K562 (cell line): ENCODE data around the gene SPATA2. TPM values are rescaled to one million over a fixed set of nuclear protein-coding genes. Genes with fewer than 3 reads are reported as not detected.

Source experiments
- HNRNPLL ChIP-seq: fragments of 200-400 bp; formaldehyde crosslinking; IDR thresholded peaks from 2 replicates; pipeline ENCODE4 v1.6.1; 2017; ENCODE audit warnings: low read length, low read depth, mild to moderate bottlenecking; ENCODE audit not compliant: poor library complexity, severe bottlenecking
- MAFK ChIP-seq: IDR thresholded peaks from 2 replicates; pipeline ENCODE4 v1.6.1; 2011; ENCODE audit warnings: low read length, improper control_type of control experiment
- MYBL2 ChIP-seq, 2 experiments: fragments of 450-650 bp in 1 of 2; sonication (generic) in 1 of 2; formaldehyde crosslinking in 1 of 2; IDR thresholded peaks; 2 replicates each; pipeline versions ENCODE4 v1.6.1 to v1.8.1; 2017 to 2022; ENCODE audit warnings: borderline replicate concordance in 1 of 2, inconsistent platforms in 1 of 2, low read depth in 1 of 2, mild to moderate bottlenecking in 1 of 2, missing genetic modification reagents in 1 of 2, moderate library complexity in 1 of 2
- YY1 ChIP-seq, 3 experiments: IDR thresholded peaks; 2 replicates each; pipeline ENCODE4 v1.6.1; 2011; ENCODE audit warnings: low read length in 2 of 3, mild to moderate bottlenecking in 2 of 3, moderate library complexity in 2 of 3, borderline replicate concordance in 1 of 3, control low read depth in 1 of 3, low read depth in 1 of 3; ENCODE audit not compliant: insufficient read depth in 3 of 3, insufficient replicate concordance in 2 of 3, control insufficient read depth in 1 of 3, insufficient read length in 1 of 3; ENCODE audit errors: extremely low read depth in 1 of 3
- ZFPM2 ChIP-seq: fragments of 250-450 bp; sonication (Bioruptor Pico); IDR thresholded peaks from 2 replicates; pipeline ENCODE4 v1.5.1; 2022; ENCODE audit warnings: mild to moderate bottlenecking
- polyA plus RNA-seq, 8 experiments: library from polyadenylated mRNA; depleted of rRNA in 4 of 8; stranded (reverse) in 5 of 8; unstranded in 3 of 8; fragments of >200 nt; fragmentation: Nextera tagmentation in 2 of 8; fragmentation: Illumina TruSeq in 1 of 8; extraction: Ambion mirVana in 2 of 8; extraction: Trizol in 1 of 8; gene quantifications; 2 replicates each; pipeline versions ENCODE4 v1.2.1 to v1.2.3, GENCODE V29; 2011 to 2014; ENCODE audit warnings: inconsistent platforms in 1 of 8, missing spikeins in 1 of 8
- total RNA-seq, 7 experiments: library from RNA; depleted of rRNA in 6 of 7; stranded (reverse); fragments of >200 nt in 6 of 7; fragmentation: Illumina TruSeq in 2 of 7; extraction: Trizol in 2 of 7; gene quantifications; 2 replicates each; pipeline versions ENCODE4 v1.2.1 to v1.2.3, GENCODE V29; 2011 to 2021; ENCODE audit warnings: low replicate concordance in 1 of 7
- TF ChIP-seq, protein P1 (sequence below): sonication (generic); formaldehyde crosslinking; IDR thresholded peaks from 2 replicates; pipeline ENCODE4 v1.8.0; 2022; ENCODE audit warnings: mild to moderate bottlenecking, missing genetic modification reagents
- TF ChIP-seq, protein P2 (sequence below), 3 experiments: fragments of 200-800 bp in 1 of 3; sonication (Bioruptor generic) in 1 of 3; sonication (generic) in 1 of 3; formaldehyde crosslinking in 1 of 3; IDR thresholded peaks; 2 replicates each; pipeline versions ENCODE4 v1.6.1 to v1.8.0; 2016 to 2022; ENCODE audit warnings: mild to moderate bottlenecking in 2 of 3, missing compliant biosample characterization in 2 of 3, missing genetic modification characterization in 2 of 3, missing genetic modification reagents in 1 of 3

The SPATA2 gene
- total and polyA plus RNA-seq, 9 of the 15 experiments (the other 6 are each of a cell fraction or from before 2014, with no cell fraction given): 0.46 to 8.2 (median 2.7) TPM

DNA sequence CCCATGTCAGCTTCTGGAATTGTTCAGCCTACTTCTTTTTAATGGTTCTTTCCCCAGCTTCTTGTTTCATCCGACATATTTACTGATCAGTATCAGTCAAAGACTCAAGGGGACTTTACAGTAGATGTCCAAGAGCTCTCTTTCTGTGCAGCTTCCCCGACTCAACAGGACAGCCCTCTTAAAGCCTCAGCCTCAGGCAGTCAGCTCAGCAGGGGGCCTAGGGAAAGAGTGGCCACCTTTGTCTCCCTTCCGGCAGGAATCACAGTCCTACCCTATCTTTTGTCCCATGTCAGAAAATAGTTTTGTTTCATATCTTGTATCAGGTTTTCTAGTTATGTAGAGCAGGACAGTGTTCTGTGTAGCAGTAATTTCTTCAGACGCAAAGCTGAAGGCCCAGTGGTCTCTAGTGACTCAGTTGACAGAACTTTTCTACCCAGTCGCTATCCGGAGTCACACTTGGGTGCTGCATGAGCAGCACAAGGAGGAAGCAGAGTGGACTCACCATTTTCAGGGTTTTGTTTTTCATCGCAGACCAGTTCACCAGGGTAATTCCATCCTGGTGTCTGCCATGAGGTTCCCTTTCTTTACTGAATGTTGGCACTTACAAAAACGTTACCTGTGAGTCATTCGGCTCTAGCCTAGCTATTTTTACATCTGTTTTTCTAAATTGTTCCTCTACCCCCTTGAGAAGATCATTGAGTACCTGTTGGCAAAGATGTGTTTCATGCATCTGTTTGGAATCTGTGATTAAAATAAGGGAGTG, 47.7 kb downstream of the SPATA2 start (continued):
- no peak for TF ChIP-seq MAFK
- TF ChIP-seq, protein P1, sequence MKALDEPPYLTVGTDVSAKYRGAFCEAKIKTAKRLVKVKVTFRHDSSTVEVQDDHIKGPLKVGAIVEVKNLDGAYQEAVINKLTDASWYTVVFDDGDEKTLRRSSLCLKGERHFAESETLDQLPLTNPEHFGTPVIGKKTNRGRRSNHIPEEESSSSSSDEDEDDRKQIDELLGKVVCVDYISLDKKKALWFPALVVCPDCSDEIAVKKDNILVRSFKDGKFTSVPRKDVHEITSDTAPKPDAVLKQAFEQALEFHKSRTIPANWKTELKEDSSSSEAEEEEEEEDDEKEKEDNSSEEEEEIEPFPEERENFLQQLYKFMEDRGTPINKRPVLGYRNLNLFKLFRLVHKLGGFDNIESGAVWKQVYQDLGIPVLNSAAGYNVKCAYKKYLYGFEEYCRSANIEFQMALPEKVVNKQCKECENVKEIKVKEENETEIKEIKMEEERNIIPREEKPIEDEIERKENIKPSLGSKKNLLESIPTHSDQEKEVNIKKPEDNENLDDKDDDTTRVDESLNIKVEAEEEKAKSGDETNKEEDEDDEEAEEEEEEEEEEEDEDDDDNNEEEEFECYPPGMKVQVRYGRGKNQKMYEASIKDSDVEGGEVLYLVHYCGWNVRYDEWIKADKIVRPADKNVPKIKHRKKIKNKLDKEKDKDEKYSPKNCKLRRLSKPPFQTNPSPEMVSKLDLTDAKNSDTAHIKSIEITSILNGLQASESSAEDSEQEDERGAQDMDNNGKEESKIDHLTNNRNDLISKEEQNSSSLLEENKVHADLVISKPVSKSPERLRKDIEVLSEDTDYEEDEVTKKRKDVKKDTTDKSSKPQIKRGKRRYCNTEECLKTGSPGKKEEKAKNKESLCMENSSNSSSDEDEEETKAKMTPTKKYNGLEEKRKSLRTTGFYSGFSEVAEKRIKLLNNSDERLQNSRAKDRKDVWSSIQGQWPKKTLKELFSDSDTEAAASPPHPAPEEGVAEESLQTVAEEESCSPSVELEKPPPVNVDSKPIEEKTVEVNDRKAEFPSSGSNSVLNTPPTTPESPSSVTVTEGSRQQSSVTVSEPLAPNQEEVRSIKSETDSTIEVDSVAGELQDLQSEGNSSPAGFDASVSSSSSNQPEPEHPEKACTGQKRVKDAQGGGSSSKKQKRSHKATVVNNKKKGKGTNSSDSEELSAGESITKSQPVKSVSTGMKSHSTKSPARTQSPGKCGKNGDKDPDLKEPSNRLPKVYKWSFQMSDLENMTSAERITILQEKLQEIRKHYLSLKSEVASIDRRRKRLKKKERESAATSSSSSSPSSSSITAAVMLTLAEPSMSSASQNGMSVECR (CRISPR knock-in tag): no peak
- TF ChIP-seq, protein P2, sequence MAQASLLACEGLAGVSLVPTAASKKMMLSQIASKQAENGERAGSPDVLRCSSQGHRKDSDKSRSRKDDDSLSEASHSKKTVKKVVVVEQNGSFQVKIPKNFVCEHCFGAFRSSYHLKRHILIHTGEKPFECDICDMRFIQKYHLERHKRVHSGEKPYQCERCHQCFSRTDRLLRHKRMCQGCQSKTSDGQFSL (CRISPR knock-in tag; IDR thresholded peaks at IDR 0.05): no peak
- TF ChIP-seq, protein P2 (tag; IDR thresholded peaks at IDR 0.05): no peak
- no peak for TF ChIP-seq YY1 (IDR thresholded peaks at IDR 0.05; ENCODE audit: borderline replicate concordance in 1 of 3, control insufficient read depth in 1 of 3, extremely low read depth in 1 of 3, insufficient read depth in 3 of 3, insufficient read length in 1 of 3, insufficient replicate concordance in 2 of 3, low read depth in 1 of 3, low read length in 2 of 3)
- no peak for TF ChIP-seq HNRNPLL
- TF ChIP-seq MYBL2 (IDR thresholded peaks at IDR 0.05; ENCODE audit: low read depth): no peak
- no peak for TF ChIP-seq MYBL2 (CRISPR knock-in tag; IDR thresholded peaks at IDR 0.05; ENCODE audit: borderline replicate concordance)
- TF ChIP-seq ZFPM2 (CRISPR knock-in tag): no peak
- TF ChIP-seq, all 486 proteins: peak for 0
